Liver (tissue), 3 donors: ENCODE results near the gene PNMA6A.

ENCODE experiments used
- HNF4A ChIP-seq, 2 donors: conservative IDR thresholded peaks; 2 replicates each; pipeline ENCODE4 v1.6.1; 2016; ENCODE audit warnings: antibody characterized with exemption in 2 of 2, mild to moderate bottlenecking in 2 of 2
- REST ChIP-seq: IDR thresholded peaks from 2 replicates; pipeline ENCODE4 v1.6.1; 2016; ENCODE audit warnings: antibody characterized with exemption, mild to moderate bottlenecking
- TF ChIP-seq, protein P1 (sequence below): fragments of 150-350 bp; IDR thresholded peaks from 2 replicates; pipeline ENCODE4 v1.5.1; 2017; ENCODE audit warnings: improper control_type of control experiment, low read depth, low read length; ENCODE audit not compliant: missing input control
- donor health status: healthy.
- donor health status: healthy.

- TF ChIP-seq, protein P1, sequence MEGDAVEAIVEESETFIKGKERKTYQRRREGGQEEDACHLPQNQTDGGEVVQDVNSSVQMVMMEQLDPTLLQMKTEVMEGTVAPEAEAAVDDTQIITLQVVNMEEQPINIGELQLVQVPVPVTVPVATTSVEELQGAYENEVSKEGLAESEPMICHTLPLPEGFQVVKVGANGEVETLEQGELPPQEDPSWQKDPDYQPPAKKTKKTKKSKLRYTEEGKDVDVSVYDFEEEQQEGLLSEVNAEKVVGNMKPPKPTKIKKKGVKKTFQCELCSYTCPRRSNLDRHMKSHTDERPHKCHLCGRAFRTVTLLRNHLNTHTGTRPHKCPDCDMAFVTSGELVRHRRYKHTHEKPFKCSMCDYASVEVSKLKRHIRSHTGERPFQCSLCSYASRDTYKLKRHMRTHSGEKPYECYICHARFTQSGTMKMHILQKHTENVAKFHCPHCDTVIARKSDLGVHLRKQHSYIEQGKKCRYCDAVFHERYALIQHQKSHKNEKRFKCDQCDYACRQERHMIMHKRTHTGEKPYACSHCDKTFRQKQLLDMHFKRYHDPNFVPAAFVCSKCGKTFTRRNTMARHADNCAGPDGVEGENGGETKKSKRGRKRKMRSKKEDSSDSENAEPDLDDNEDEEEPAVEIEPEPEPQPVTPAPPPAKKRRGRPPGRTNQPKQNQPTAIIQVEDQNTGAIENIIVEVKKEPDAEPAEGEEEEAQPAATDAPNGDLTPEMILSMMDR = no peak
- TF ChIP-seq REST (no peak), HNF4A (conservative IDR thresholded peaks at IDR 0.05) (no peak)
These were observed 41.5 kb upstream of the PNMA6A start for GRCh38 chrX:153030801-153031200.
